Common myeloid progenitor, CD34-positive (primary cell): ENCODE data around the gene MRPL48.
"Not testable (repeated sequence)": the region's sequence is repeated elsewhere in the genome, so short reads cannot be mapped to it uniquely, and the experiment has no call there.

Experiments
- CTCF ChIA-PET: fragments of 350-600 bp; sonication (Branson Sonifier 250); formaldehyde crosslinking; loops from one replicate; lab custom pipeline; 2021; ENCODE audit warnings: antibody characterized with exemption; lab: Charles Lee
- POLR2A ChIA-PET: fragments of 350-600 bp; sonication (Branson Sonifier 250); formaldehyde crosslinking; loops from one replicate; lab custom pipeline; 2021; ENCODE audit warnings: antibody characterized with exemption; lab: Charles Lee
- DNase-seq, 3 donors: peaks; one replicate each; pipeline versions ENCODE4 v3.0.0 to v3.0.0-alpha.2; 2013
- H3K27ac ChIP-seq, 2 experiments: 1 replicate in 1 of 2; 2 replicates in 1 of 2; pipeline ENCODE4 v1.7.0; 2013; ENCODE audit warnings: inconsistent platforms in 2 of 2, low read length in 2 of 2, mild to moderate bottlenecking in 2 of 2, low read depth in 1 of 2, moderate library complexity in 1 of 2; ENCODE audit not compliant: severe bottlenecking in 2 of 2, insufficient read depth in 1 of 2, poor library complexity in 1 of 2
- H3K27me3 ChIP-seq, 5 experiments: replicated peaks in 2 of 5; 1 replicate in 3 of 5; 2 replicates in 2 of 5; pipeline versions ENCODE4 v1.6.1 to v1.7.0; 2013; ENCODE audit warnings: low read length in 4 of 5, mild to moderate bottlenecking in 2 of 5, moderate library complexity in 2 of 5, inconsistent platforms in 1 of 5; ENCODE audit not compliant: insufficient read depth in 5 of 5, control insufficient read depth in 4 of 5
- H3K36me3 ChIP-seq, 4 experiments: 1 replicate in 2 of 4; 2 replicates in 2 of 4; pipeline versions ENCODE4 v1.6.1 to v1.7.0; 2013; ENCODE audit warnings: low read length in 3 of 4, control low read depth in 1 of 4, mild to moderate bottlenecking in 1 of 4; ENCODE audit not compliant: control insufficient read depth in 4 of 4, insufficient read depth in 4 of 4
- H3K4me1 ChIP-seq, 4 experiments: 1 replicate in 3 of 4; 2 replicates in 1 of 4; pipeline versions ENCODE4 v1.6.1 to v1.7.1; 2013; ENCODE audit warnings: low read length in 3 of 4, mild to moderate bottlenecking in 3 of 4, control low read depth in 1 of 4, inconsistent platforms in 1 of 4, moderate library complexity in 1 of 4; ENCODE audit not compliant: control insufficient read depth in 4 of 4, insufficient read depth in 4 of 4; ENCODE audit errors: control extremely low read depth in 1 of 4
- H3K4me3 ChIP-seq, 7 experiments: 1 replicate in 4 of 7; 2 replicates in 3 of 7; pipeline versions ENCODE4 v1.5.1 to v1.7.0; 2013; ENCODE audit warnings: mild to moderate bottlenecking in 7 of 7, low read length in 6 of 7, moderate library complexity in 6 of 7, inconsistent platforms in 2 of 7, low read depth in 2 of 7, control low read depth in 1 of 7; ENCODE audit not compliant: insufficient read depth in 4 of 7, control insufficient read depth in 1 of 7; ENCODE audit errors: extremely low read depth in 1 of 7
- H3K9me3 ChIP-seq, 5 experiments: 1 replicate in 4 of 5; 2 replicates in 1 of 5; pipeline versions ENCODE4 v1.6.1 to v1.7.1; 2013; ENCODE audit warnings: low read length in 4 of 5, mild to moderate bottlenecking in 2 of 5, inconsistent platforms in 1 of 5, low read depth in 1 of 5, moderate library complexity in 1 of 5; ENCODE audit not compliant: control insufficient read depth in 4 of 5, insufficient read depth in 2 of 5; ENCODE audit errors: control extremely low read depth in 1 of 5
- WGBS: methylation state at CpG from one replicate; pipeline ENCODE4 v1.1.5; 2013; ENCODE audit not compliant: insufficient coverage; 5-methylcytosine and 5-hydroxymethylcytosine counted together

The MRPL48 gene

GRCh38 chr11:73750228-73750627 lies 37.4 kb upstream of the MRPL48 start:
- peak in 2 of 3 donors; percentile 14 to 23 for DNase-seq
- no peaks in the 10 kb centered on the region for H3K27me3 ChIP-seq
- peaks cover 0 to 14% (median 9%) of the 10 kb centered on the region in 4 experiments for H3K4me1 ChIP-seq
- ChIA-PET CTCF (interaction anchor here (1.2 kb wide), 1 partner anchor 26 kb away, joined by 3 read pairs; no protein-coding TSS in a partner anchor), POLR2A (no interaction called here)
- WGBS: no CpG with 5 or more reads among the region's 5 CpGs
- no peak overlapping the region for H3K4me3 ChIP-seq
- H3K9me3 ChIP-seq: no peaks in the 10 kb centered on the region
- H3K27ac ChIP-seq: no peak overlapping the region
- H3K36me3 ChIP-seq: peaks cover 0 to 3% (median 0%) of the 10 kb centered on the region in 4 experiments

DNA sequence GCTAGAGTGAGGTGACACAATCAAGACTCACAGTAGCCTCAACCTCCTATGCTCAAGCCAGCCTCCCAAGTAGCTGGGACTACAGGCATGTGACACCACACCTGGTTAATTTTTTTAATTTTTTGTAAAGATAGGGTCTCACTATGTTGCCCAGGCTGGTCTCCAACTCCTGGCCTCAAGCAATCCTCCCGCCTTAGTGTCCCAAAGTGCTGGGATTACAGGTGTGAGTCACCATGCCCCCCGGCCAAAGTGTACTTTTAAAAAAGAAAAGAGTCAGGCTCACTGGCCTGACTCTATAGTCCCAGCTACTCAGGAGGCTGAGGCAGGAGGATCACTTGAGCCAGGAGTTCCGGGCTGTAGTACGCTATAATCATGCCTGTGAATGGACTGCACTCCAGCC lies 36.8 kb upstream of the MRPL48 start:
- DNase-seq, H3K27ac ChIP-seq, H3K27me3 ChIP-seq, H3K9me3 ChIP-seq, H3K4me3 ChIP-seq, H3K36me3 ChIP-seq, POLR2A ChIA-PET, CTCF ChIA-PET: not testable (repeated sequence)
- H3K4me1 ChIP-seq: peaks cover 0 to 14% (median 9%) of the 10 kb centered on the region in 4 experiments
- WGBS: 100% methylated on average over 2 of the region's 4 CpGs

- Histone ChIP-seq H3K27me3 (no peaks in the 10 kb centered on the region), H3K4me3 (no peak overlapping the region), H3K27ac (no peak overlapping the region), H3K4me1 (peaks cover 0 to 14% (median 9%) of the 10 kb centered on the region in 4 experiments), H3K9me3 (no peaks in the 10 kb centered on the region), H3K36me3 (peaks cover 0 to 3% (median 0%) of the 10 kb centered on the region in 4 experiments)
- CTCF ChIA-PET: no interaction called here
- WGBS: 94% methylated on average over 6 of the region's 14 CpGs
- DNase-seq: no peak
- POLR2A ChIA-PET: interaction anchor here (1.1 kb wide), 1 partner anchor 9 kb away, joined by 3 read pairs; no protein-coding TSS in a partner anchor
Observed at GRCh38 chr11:73752216-73752867, 35.3 kb upstream of the MRPL48 start.

DNA sequence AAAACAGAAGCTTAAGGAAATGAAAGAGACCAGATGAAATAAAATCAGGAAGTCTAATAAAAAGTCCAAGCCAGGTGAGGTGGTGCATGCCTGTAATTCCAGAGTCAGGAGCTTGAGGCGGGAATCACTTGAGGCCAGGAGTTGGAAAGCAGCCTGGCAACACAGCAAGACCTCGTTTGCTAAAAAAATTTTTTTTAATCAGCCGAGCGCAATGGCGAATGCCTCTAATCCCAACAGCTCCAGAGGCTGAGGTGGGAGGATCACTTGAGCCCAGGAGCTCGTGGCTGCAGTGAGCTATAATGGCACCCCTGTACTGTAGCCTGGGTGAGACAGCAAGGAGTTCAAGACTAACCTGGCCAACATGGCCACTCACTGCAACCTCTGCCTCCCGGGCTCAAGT lies 34.8 kb upstream of the MRPL48 start:
- Histone ChIP-seq H3K9me3 (no peaks in the 10 kb centered on the region), H3K36me3 (peaks cover 0 to 3% (median 0%) of the 10 kb centered on the region in 4 experiments), H3K4me3 (no peak overlapping the region), H3K27ac (no peak overlapping the region), H3K27me3 (no peaks in the 10 kb centered on the region), H3K4me1 (peaks cover 0 to 14% (median 9%) of the 10 kb centered on the region in 4 experiments)
- POLR2A ChIA-PET: interaction anchor here (1.1 kb wide), 1 partner anchor 9 kb away, joined by 3 read pairs; no protein-coding TSS in a partner anchor
- DNase-seq: no peak
- 94% methylated on average over 7 of the region's 7 CpGs for WGBS
- CTCF ChIA-PET: no interaction called here

DNA sequence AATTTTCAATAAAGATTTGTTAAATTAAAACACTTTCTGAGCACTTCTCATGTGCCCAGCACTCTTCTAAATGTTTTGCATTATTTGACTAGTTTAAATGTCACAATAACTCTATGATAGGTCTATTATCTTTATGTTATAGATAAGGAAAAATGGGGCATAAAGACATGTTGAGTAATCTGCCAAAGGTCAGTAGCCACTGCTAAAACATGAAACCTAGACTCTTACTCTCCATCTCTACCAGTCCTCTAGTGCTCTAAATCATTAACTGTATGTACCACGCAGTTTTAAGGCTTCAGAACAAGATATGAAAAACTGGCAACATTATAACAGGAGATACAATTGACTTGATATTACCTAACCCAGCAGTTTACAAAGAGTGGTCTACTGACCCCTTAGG lies 33.7 kb upstream of the MRPL48 start:
- Histone ChIP-seq H3K4me1 (peaks cover 0 to 19% (median 12%) of the 10 kb centered on the region in 4 experiments), H3K27ac (no peak overlapping the region), H3K36me3 (peaks cover 0 to 3% (median 0%) of the 10 kb centered on the region in 4 experiments), H3K9me3 (no peaks in the 10 kb centered on the region), H3K4me3 (no peak overlapping the region), H3K27me3 (no peaks in the 10 kb centered on the region)
- CTCF ChIA-PET: no interaction called here
- POLR2A ChIA-PET: no interaction called here
- no peak for DNase-seq
- WGBS: no CpG with 5 or more reads among the region's 1 CpG

DNA sequence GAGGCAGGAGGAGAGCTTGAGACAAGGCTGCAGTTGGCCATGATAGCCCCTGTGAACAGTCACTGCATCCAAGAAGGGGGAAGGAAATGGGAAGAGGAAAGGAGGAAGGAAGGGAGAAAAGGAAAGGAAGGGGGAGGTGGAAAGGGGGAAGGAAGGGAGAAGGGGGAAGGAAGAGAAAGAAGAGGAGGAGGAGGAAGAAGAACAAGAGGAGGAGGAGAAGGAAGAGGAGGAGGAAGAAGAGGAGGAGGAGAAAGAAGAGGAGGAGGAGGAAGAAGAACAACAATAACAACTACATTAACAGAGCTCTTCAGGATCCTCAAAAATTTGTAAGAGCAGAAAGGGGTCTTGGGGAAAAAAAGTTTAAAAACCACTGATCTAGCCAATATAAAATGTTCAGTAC lies 32.0 kb upstream of the MRPL48 start:
- CTCF ChIA-PET: interaction anchor here (1.1 kb wide), 1 partner anchor 9 kb away, joined by 4 read pairs; no protein-coding TSS in a partner anchor
- no peak for DNase-seq
- Histone ChIP-seq H3K4me3 (no peak overlapping the region), H3K27ac (no peak overlapping the region), H3K27me3 (no peaks in the 10 kb centered on the region), H3K4me1 (peaks cover under 1 to 19% (median 11%) of the 10 kb centered on the region in 4 experiments), H3K36me3 (peaks cover 0 to 3% (median 0%) of the 10 kb centered on the region in 4 experiments), H3K9me3 (no peaks in the 10 kb centered on the region)
- POLR2A ChIA-PET: no interaction called here

DNA sequence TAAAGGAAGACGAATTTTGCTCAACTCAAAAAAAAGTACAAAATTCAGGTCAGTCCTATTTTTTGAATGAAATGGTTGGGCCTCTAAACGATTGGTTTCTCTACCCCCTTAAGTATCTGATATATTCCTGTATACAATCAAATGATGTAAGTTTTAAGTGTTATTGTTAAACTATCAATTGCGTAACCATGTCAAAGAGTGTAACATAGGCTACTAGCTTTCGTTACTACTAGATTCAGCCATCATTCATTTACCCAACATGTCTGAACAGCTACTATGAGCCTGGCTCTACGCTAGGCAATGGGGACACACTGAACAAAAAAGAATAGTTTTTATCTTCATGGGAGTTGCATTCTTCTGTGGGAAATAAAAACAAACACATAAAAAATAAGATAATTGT lies 30.1 kb upstream of the MRPL48 start:
- H3K36me3 ChIP-seq: peaks cover 0 to 3% (median 0%) of the 10 kb centered on the region in 4 experiments
- H3K4me3 ChIP-seq: no peak overlapping the region
- ChIA-PET CTCF (interaction anchor here (0.8 kb wide), 1 partner anchor 50 kb away, joined by 3 read pairs; no protein-coding TSS in a partner anchor), POLR2A (no interaction called here)
- no peak overlapping the region for H3K27ac ChIP-seq
- peaks cover 0 to 19% (median 11%) of the 10 kb centered on the region in 4 experiments for H3K4me1 ChIP-seq
- H3K27me3 ChIP-seq: no peaks in the 10 kb centered on the region
- H3K9me3 ChIP-seq: no peaks in the 10 kb centered on the region
- DNase-seq: no peak
- WGBS: 100% methylated on average over 1 of the region's 5 CpGs
